GM12891 (cell line): ENCODE data around the gene LAPTM4A.

Source experiments
- PAX5 ChIP-seq: IDR thresholded peaks from 2 replicates; pipeline ENCODE4 v1.6.1; 2011; ENCODE audit warnings: low read length, moderate library complexity, mild to moderate bottlenecking; ENCODE audit not compliant: insufficient read depth, severe bottlenecking
- POLR2A ChIP-seq: IDR thresholded peaks from 2 replicates; pipeline ENCODE4 v1.6.1; 2011; ENCODE audit warnings: low read depth, low read length, control low read depth
- POLR2AphosphoS5 ChIP-seq: IDR thresholded peaks from 2 replicates; pipeline ENCODE4 v1.6.1; 2011; ENCODE audit warnings: low read depth, low read length, control low read depth
- POU2F2 ChIP-seq: IDR thresholded peaks from 2 replicates; pipeline ENCODE4 v1.6.1; 2011; ENCODE audit warnings: low read depth, mild to moderate bottlenecking, control low read depth, low read length, moderate library complexity
- TAF1 ChIP-seq: IDR thresholded peaks from 2 replicates; pipeline ENCODE4 v1.6.1; 2011; ENCODE audit warnings: low read depth, low read length, control low read depth

DNA sequence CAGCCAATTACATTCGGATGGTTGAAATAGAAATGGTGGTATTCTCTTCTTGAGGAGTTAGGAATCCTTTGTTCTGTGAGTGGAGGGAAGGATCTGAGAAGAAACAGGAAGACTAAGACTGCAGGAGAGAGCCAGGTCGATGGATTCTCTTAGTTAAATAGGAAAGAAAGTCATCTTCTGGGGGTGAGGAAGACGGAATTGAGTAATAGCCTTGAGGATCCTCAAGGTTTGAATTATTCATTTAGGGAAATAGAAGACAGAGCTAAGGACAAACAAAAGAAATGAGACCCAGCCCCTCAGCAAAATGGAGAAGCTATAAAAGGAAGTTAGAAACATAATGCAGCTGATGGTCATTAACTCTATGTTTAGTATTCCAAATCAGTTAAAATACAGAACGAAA, 1.8 kb downstream of the LAPTM4A start:
- TF ChIP-seq POLR2A = no peak
- no peak for TF ChIP-seq TAF1
- no peak for TF ChIP-seq POLR2AphosphoS5
- TF ChIP-seq PAX5 = no peak
- no peak for TF ChIP-seq POU2F2
